Activated naive CD8-positive, alpha-beta T cell (primary cell): ENCODE data around the gene EMILIN2.
"Not testable (repeated sequence)": the region's sequence is repeated elsewhere in the genome, so short reads cannot be mapped to it uniquely, and the experiment has no call there.

Experiments used
- H3K27ac Mint-ChIP-seq: one replicate; pipeline ENCODE4 v1.8.0; 2021; ENCODE audit warnings: mixed read lengths
- H3K27me3 Mint-ChIP-seq: one replicate; pipeline ENCODE4 v1.8.0; 2021; ENCODE audit warnings: mixed read lengths
- H3K36me3 Mint-ChIP-seq: one replicate; pipeline ENCODE4 v1.8.0; 2021; ENCODE audit warnings: mixed read lengths
- H3K4me1 Mint-ChIP-seq: one replicate; pipeline ENCODE4 v1.8.0; 2021; ENCODE audit warnings: low read depth, mixed read lengths
- H3K4me3 Mint-ChIP-seq: one replicate; pipeline ENCODE4 v1.8.0; 2021; ENCODE audit warnings: mild to moderate bottlenecking, mixed read lengths
- H3K9me3 Mint-ChIP-seq: one replicate; pipeline ENCODE4 v1.8.0; 2021; ENCODE audit warnings: low read depth, mixed read lengths

The EMILIN2 gene

DNA sequence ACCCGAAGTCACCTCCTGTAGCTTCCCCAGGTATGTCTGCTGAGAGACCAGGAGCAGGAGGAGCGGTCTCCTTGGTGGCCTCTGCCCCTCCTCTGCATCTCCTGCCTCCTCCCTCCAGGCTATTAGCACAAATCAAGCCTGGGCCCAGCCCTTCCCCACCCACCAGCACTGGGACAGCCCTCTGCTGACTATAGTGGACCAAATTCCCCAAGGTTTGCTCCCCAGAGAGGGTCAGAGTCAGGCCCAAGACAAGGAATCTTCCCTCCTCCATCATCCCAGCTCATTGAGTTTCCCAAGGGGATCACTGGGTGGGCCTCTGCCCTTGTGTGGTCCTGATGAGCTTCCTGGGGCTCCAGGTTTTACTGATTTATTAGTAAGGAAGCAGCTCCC lies 62.1 kb downstream of the EMILIN2 start:
- H3K4me1 Mint-ChIP-seq: peaks cover 15% of the 10 kb centered on the region
- H3K9me3 Mint-ChIP-seq: no peaks in the 10 kb centered on the region
- peaks cover 2% of the 10 kb centered on the region for H3K36me3 Mint-ChIP-seq
- H3K4me3 Mint-ChIP-seq: no peak overlapping the region
- H3K27me3 Mint-ChIP-seq: no peaks in the 10 kb centered on the region
- peak overlapping the region; percentile 61 for H3K27ac Mint-ChIP-seq

DNA sequence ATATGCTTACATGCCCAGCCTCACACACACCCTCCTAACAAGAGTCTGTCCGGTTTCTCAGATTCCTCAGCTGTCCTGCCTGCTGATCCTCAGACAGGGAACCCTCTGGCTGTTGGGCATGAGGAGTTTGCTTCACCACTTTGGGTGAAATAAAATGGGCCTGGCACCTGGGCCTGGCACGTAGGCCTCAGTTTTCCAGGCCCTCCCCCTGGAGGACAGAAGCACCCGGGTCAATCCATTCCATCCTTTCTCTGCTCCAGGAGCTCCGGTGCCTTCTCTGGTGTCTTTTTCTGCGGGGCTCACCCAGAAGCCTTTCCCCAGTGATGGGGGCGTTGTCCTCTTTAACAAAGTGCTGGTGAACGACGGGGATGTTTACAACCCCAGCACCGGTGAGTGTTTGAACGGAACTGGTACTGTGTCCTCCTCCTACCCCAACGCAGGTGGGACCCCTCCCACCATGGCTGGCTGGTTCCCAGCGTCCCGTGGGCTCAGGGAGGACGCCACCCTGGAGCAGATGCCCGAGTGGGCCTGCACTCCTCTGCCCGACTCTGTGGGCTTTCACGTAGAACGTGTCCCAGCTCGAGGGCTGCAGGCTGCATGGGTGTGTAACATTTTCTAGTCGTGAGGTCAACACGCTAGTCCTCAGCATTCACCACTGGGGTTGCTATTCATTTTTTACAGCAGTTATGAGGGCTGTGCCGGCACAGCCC lies 62.8 kb downstream of the EMILIN2 start:
- peaks cover 2% of the 10 kb centered on the region for H3K36me3 Mint-ChIP-seq
- no peak overlapping the region for H3K4me3 Mint-ChIP-seq
- H3K9me3 Mint-ChIP-seq: no peaks in the 10 kb centered on the region
- H3K4me1 Mint-ChIP-seq: peaks cover 15% of the 10 kb centered on the region
- H3K27me3 Mint-ChIP-seq: no peaks in the 10 kb centered on the region
- H3K27ac Mint-ChIP-seq: peak overlapping the region; percentile 61

- peaks cover 15% of the 10 kb centered on the region for H3K4me1 Mint-ChIP-seq
- H3K9me3 Mint-ChIP-seq: no peaks in the 10 kb centered on the region
Measured at GRCh38 chr18:2910261-2910660, 63.5 kb downstream of the EMILIN2 start.

DNA sequence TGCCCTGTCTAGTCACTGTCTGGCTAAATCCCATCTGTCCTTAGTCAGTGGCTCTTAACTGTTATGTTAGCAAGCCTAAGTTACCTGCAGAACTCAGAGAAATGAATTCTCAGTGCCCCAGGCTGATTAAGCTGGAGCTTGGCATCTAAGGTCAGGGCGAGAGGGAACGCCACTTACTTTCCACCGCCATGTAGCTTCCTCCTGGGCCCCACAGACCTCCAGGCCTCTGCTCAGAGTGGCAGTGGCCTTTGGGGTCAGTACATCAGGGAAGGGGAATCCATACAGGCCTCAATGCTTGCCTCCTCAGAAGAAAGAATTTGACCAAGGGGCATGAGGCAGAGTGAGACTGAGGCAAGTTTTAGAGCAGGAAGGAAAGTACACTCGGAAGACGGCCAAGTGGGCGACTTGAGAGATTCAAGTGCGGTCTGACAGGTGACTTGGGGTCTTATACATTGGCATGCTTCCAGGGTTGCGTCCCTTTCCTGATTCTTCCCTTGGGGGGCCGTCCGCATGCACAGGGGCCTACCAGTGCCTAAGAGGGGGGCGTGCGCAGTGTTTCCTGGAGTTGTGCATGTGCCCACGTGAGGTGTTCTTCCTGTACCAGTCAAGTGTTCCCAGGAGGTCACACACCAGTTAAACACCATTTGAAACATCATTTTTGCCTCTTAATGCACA lies 64.1 kb downstream of the EMILIN2 start:
- peaks cover 13% of the 10 kb centered on the region for H3K4me1 Mint-ChIP-seq
- H3K27ac Mint-ChIP-seq: peak overlapping the region; percentile 46
- no peaks in the 10 kb centered on the region for H3K9me3 Mint-ChIP-seq
- H3K4me3 Mint-ChIP-seq: no peak overlapping the region
- no peaks in the 10 kb centered on the region for H3K27me3 Mint-ChIP-seq
- peaks cover 2% of the 10 kb centered on the region for H3K36me3 Mint-ChIP-seq

More at GRCh38 chr18:2910261-2910660, 63.5 kb downstream of the EMILIN2 start:
- Mint-ChIP-seq H3K27ac (no peak overlapping the region), H3K27me3 (no peaks in the 10 kb centered on the region), H3K4me3 (no peak overlapping the region), H3K36me3 (peaks cover 2% of the 10 kb centered on the region)

DNA sequence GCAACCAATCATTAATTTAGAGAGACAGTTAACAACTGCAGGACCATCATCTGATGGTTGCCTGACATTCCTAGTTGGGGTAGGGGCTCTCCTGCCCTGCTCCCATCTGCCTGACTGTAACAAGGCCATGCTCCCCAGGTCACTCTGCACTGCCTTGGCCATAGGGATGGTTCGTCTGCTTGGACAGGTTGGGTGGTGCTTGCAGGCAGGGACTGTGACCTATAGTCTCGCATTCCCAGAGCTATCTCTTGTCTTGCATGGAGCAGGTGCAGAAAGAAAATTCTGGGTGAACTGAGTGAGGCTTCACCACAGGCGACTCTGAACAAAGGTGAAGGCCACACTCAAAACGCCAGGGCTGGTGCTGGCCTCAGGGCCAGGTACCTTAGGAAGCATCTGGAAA lies 64.7 kb downstream of the EMILIN2 start:
- Mint-ChIP-seq H3K27ac (no peak overlapping the region), H3K4me3 (no peak overlapping the region)

DNA sequence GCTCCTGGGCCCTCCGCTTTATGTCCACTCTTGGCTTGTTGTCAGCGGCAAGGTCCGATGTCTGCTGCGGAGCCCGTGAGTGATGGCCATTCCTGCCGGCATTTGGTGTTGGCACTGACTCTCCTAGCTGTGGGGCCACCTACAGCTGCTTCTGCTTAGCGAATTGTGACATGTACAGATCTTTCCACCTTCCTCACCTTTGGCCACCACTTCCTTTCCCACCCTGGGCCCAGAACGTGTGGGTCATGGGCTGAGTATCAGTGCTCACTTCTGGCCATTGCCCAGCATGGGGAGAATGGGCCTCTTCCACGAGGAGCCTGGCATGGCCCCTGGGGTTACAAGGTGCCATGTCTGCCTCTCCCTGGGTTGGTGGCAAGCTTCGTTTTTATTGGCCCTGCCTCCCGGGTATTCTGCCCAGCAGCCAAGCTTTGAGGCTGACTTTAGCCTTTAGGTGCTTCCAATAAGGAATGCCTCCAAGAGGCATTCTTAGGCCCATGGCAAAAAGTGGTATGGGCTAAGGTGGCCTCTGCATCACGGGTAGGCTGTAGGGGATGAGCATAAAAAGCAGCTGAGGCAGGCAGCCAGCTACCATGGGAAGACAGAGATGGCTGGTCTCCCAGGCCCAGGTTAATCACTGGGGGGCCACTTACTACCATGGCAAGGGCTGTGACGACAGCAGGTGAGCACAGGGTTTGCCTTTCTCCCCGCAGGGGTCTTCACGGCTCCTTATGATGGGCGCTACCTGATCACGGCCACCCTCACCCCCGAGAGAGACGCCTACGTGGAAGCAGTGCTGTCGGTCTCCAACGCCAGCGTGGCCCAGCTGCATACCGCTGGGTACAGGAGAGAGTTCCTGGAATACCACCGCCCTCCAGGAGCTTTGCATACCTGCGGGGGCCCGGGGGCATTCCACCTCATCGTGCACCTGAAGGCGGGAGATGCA lies 65.8 kb downstream of the EMILIN2 start:
- Mint-ChIP-seq H3K4me1 (peaks cover 22% of the 10 kb centered on the region), H3K36me3 (peaks cover 2% of the 10 kb centered on the region), H3K27me3 (no peaks in the 10 kb centered on the region), H3K4me3 (no peak overlapping the region), H3K9me3 (no peaks in the 10 kb centered on the region), H3K27ac (no peak overlapping the region)

More for the DNA sequence above, 64.7 kb downstream of the EMILIN2 start:
- H3K36me3 Mint-ChIP-seq: peaks cover 2% of the 10 kb centered on the region
- H3K9me3 Mint-ChIP-seq: no peaks in the 10 kb centered on the region
- no peaks in the 10 kb centered on the region for H3K27me3 Mint-ChIP-seq
- H3K4me1 Mint-ChIP-seq: peaks cover 15% of the 10 kb centered on the region

- Mint-ChIP-seq H3K27me3 (no peaks in the 10 kb centered on the region), H3K4me1 (peaks cover 21% of the 10 kb centered on the region), H3K4me3 (no peak overlapping the region), H3K9me3 (no peaks in the 10 kb centered on the region), H3K27ac (peak overlapping the region; percentile 54), H3K36me3 (peaks cover 2% of the 10 kb centered on the region)
Measured at GRCh38 chr18:2913398-2914005, 66.7 kb downstream of the EMILIN2 start.

DNA sequence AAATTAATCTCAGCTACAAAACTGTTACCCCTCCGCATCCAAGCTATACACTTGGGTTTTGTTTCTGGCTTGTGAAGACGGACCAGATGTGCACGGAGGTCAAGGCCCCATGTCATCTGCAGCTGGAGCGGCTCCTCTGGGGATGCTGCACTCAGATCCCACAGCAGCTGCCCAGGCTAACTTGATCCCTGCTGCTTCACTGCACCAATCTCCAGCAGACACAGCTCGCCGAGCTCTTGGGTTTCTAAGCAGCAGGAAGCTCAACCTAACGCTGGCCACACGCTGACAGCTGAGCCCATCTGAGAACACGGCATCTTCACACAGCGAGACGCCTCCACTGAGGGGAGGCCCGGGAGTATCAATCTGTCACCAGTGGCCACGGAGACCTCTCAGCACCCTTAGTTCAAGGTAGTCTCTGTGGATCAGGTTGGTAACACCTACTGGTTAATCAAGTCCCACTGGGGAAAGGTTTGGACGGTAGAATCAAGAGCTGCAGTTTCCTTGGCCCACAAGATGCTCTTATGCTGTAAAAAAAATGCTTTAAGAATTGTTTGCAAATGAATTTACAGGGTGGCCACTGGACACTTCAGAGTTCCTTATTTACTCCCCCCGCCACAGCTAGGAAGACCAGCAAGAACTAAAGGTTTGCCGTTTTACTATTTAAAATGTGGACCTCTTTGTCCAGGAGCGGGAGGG lies 67.5 kb downstream of the EMILIN2 start:
- H3K4me1 Mint-ChIP-seq: peaks cover 21% of the 10 kb centered on the region
- no peak overlapping the region for H3K4me3 Mint-ChIP-seq
- no peaks in the 10 kb centered on the region for H3K27me3 Mint-ChIP-seq
- H3K36me3 Mint-ChIP-seq: peaks cover 2% of the 10 kb centered on the region
- no peak overlapping the region for H3K27ac Mint-ChIP-seq
- H3K9me3 Mint-ChIP-seq: no peaks in the 10 kb centered on the region

GRCh38 chr18:2914881-2915240 lies 68.1 kb downstream of the EMILIN2 start:
- Mint-ChIP-seq H3K4me3 (no peak overlapping the region), H3K27me3 (no peaks in the 10 kb centered on the region), H3K9me3 (no peaks in the 10 kb centered on the region), H3K27ac (no peak overlapping the region), H3K4me1 (peaks cover 21% of the 10 kb centered on the region), H3K36me3 (peaks cover 2% of the 10 kb centered on the region)

DNA sequence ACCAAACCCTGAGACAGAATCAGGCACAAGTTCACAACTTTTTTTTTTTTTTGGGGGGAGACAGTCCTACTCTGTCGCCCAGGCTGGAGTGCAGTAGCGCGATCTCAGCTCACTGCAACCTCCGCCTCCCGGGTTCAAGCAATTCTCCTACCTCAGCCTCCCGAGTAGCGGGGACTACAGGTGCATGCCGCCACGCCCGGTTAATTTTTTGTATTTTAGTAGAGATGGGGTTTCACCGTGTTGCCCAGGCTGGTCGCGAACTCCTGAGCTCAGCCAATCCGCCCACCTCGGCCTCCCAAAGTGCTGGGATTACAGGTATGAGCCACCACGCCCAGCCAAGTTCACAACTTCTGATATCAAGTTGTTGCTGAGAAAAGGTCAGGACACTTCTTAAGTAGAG lies 68.7 kb downstream of the EMILIN2 start:
- not testable (repeated sequence) for H3K27me3 Mint-ChIP-seq, H3K4me3 Mint-ChIP-seq, H3K27ac Mint-ChIP-seq, H3K36me3 Mint-ChIP-seq, H3K9me3 Mint-ChIP-seq
- H3K4me1 Mint-ChIP-seq: peaks cover 21% of the 10 kb centered on the region

DNA sequence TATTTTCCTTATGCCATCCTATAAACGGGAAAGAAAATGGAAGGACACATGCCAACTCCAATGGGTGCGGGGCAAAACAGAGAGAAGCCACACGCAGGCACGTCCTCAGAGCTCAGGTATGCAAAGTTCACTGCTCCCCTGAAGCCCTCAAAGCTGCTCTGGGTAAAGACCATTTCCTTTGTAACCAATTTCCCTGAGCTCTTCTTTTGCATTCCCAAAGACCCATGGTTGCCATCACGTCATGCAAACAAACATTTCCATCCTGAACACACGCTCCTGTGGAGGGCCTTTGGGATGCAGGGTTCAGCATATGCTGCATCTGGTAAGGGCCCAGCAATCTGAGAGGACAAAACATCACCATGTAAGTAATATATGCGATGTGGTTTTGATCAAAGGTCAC lies 69.4 kb downstream of the EMILIN2 start:
- peaks cover 21% of the 10 kb centered on the region for H3K4me1 Mint-ChIP-seq
- H3K27ac Mint-ChIP-seq: peak overlapping the region; percentile 86
- H3K4me3 Mint-ChIP-seq: no peak overlapping the region
- H3K27me3 Mint-ChIP-seq: no peaks in the 10 kb centered on the region
- peaks cover 2% of the 10 kb centered on the region for H3K36me3 Mint-ChIP-seq
- no peaks in the 10 kb centered on the region for H3K9me3 Mint-ChIP-seq

DNA sequence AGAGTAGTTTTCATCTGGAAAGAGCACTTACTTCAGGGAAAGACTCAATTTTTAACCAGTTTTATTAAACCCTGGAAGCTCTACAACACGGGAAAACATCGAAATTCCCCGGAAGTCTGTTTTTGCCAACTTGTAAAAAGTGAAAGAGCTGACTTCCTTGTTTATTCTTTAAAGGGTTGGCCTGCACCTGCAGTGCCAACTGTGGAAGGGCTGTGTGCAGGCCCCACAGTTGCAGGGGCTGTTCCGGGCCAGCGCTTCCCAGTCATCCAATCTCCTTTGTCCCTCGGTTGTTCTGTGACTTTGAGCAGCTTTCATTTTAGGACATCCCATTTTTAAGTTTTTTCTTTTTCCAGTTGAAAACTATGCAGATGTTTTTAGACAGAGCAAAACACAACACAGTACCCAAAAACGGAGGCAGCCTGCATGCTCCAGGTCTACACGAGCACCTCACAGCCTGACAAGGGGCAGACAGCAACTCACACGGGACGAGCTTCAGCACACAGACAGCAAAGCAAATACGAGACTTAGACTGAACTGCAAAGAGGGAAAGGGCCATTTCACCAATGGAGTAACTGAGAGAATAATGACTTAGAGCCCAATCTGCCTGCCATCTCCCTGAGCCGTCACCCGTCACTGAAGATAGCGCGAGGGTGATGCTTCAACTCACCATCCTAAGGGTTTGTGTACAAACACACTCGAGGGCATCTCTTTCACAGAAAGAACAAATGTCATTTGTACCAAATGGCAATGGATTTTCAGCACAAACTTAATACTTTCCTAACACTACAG lies 70.6 kb downstream of the EMILIN2 start:
- peaks cover 21% of the 10 kb centered on the region for H3K4me1 Mint-ChIP-seq
- H3K36me3 Mint-ChIP-seq: no peaks in the 10 kb centered on the region
- H3K27me3 Mint-ChIP-seq: no peaks in the 10 kb centered on the region
- no peaks in the 10 kb centered on the region for H3K9me3 Mint-ChIP-seq
- peak overlapping the region; percentile 86 for H3K27ac Mint-ChIP-seq
- no peak overlapping the region for H3K4me3 Mint-ChIP-seq

DNA sequence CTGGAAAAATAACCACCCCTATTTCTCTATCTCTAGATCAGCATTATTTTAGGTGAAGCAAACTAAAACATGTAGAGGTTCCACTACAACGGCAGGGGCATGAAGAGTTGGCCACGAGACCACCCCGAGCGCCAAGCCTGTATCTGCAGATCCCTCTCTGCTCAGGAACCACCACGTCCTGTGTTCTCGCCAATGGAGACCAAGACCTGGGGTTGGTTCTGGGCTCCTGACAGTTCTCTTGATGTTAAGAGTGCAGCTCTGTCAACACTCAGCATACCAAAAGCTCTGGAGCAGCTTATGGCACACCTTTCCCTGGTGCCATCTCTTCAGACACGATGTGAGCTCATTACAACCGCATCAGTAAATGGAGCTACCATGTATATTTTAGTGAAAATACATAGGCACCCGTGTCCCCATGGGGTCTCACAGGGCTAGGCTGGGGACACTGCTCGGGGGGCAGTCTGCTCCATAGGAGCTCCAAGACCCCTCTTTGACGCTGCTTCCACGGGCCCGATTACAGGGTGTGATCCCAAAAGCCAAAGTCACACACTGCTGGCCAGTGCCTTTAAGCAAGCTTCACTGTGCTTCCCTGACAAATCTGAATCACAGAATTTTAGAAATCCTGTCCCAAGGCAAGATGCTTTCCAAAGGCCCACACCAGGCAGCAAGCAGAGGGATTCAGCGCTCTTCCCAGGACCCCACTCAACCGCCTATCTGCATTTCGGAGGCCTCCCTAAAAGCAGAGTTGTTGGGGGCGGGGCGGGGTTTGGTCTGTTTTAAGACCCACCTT lies 72.2 kb downstream of the EMILIN2 start:
- Mint-ChIP-seq H3K36me3 (peaks cover 3% of the 10 kb centered on the region), H3K4me1 (peaks cover 21% of the 10 kb centered on the region), H3K9me3 (no peaks in the 10 kb centered on the region), H3K27ac (peak overlapping the region; percentile 34), H3K27me3 (no peaks in the 10 kb centered on the region), H3K4me3 (no peak overlapping the region)
